Liver (tissue), 9 donors: ENCODE measurements around the gene CTBP1. TPM values are rescaled to one million over a fixed set of nuclear protein-coding genes. Genes with fewer than 3 reads are reported as not detected.

Experiments
- DNase-seq: peaks from one replicate; pipeline ENCODE4 v3.0.0-alpha.2; 2017; ENCODE audit warnings: low spot score
- H3K27ac ChIP-seq, 2 donors: one replicate each; pipeline ENCODE4 v1.7.0; 2013; ENCODE audit warnings: inconsistent platforms in 2 of 2, low read length in 2 of 2, control low read depth in 1 of 2, low read depth in 1 of 2, mild to moderate bottlenecking in 1 of 2
- H3K27me3 ChIP-seq, 4 donors: one replicate each; pipeline versions ENCODE4 v1.6.1 to v1.7.0; 2013; ENCODE audit warnings: low read length in 3 of 4, inconsistent platforms in 1 of 4, mild to moderate bottlenecking in 1 of 4, moderate library complexity in 1 of 4; ENCODE audit not compliant: control insufficient read depth in 4 of 4, insufficient read depth in 4 of 4
- H3K36me3 ChIP-seq, 4 donors: one replicate each; pipeline versions ENCODE4 v1.6.1 to v1.7.0; 2013; ENCODE audit warnings: low read length in 3 of 4, mild to moderate bottlenecking in 3 of 4, low read depth in 1 of 4, moderate library complexity in 1 of 4; ENCODE audit not compliant: control insufficient read depth in 4 of 4, insufficient read depth in 3 of 4
- H3K4me1 ChIP-seq, 4 donors: one replicate each; pipeline versions ENCODE4 v1.6.1 to v1.7.0; 2013; ENCODE audit warnings: low read length in 3 of 4, mild to moderate bottlenecking in 3 of 4, moderate library complexity in 1 of 4; ENCODE audit not compliant: control insufficient read depth in 4 of 4, insufficient read depth in 4 of 4
- H3K4me3 ChIP-seq, 3 donors: one replicate each; pipeline versions ENCODE4 v1.6.1 to v1.7.0; 2013; ENCODE audit warnings: low read length in 3 of 3, control low read depth in 1 of 3, low read depth in 1 of 3, mild to moderate bottlenecking in 1 of 3
- H3K9ac ChIP-seq, 2 donors: one replicate each; pipeline ENCODE4 v1.7.0; 2013; ENCODE audit warnings: low read length in 2 of 2, mild to moderate bottlenecking in 2 of 2, moderate library complexity in 2 of 2, control low read depth in 1 of 2, low read depth in 1 of 2
- H3K9me3 ChIP-seq, 4 donors: one replicate each; pipeline versions ENCODE4 v1.6.1 to v1.7.0; 2013; ENCODE audit warnings: low read length in 3 of 4; ENCODE audit not compliant: control insufficient read depth in 4 of 4
- EGR1 ChIP-seq, 2 donors: IDR thresholded peaks; 2 replicates each; pipeline ENCODE4 v1.6.1; 2016 to 2018; ENCODE audit warnings: antibody characterized with exemption in 2 of 2, low read depth in 2 of 2
- FOXA1 ChIP-seq: IDR thresholded peaks from 2 replicates; pipeline ENCODE4 v1.6.1; 2016; ENCODE audit warnings: antibody characterized with exemption
- FOXA2 ChIP-seq: IDR thresholded peaks from 2 replicates; pipeline ENCODE4 v1.6.1; 2016; ENCODE audit warnings: antibody characterized with exemption
- GABPA ChIP-seq, 2 donors: IDR thresholded peaks in 1 of 2; conservative IDR thresholded peaks in 1 of 2; 2 replicates each; pipeline ENCODE4 v1.6.1; 2016; ENCODE audit warnings: antibody characterized with exemption in 2 of 2, mild to moderate bottlenecking in 1 of 2, moderate library complexity in 1 of 2
- HNF4A ChIP-seq, 2 donors: conservative IDR thresholded peaks; 2 replicates each; pipeline ENCODE4 v1.6.1; 2016; ENCODE audit warnings: antibody characterized with exemption in 2 of 2, mild to moderate bottlenecking in 2 of 2
- JUND ChIP-seq, 2 donors: IDR thresholded peaks; 2 replicates each; pipeline ENCODE4 v1.6.1; 2016; ENCODE audit warnings: antibody characterized with exemption in 2 of 2
- NR2F2 ChIP-seq: IDR thresholded peaks from 2 replicates; pipeline ENCODE4 v1.6.1; 2016; ENCODE audit warnings: antibody characterized with exemption
- RAD21 ChIP-seq, 2 donors: IDR thresholded peaks; 2 replicates each; pipeline ENCODE4 v1.6.1; 2016; ENCODE audit warnings: antibody characterized with exemption in 2 of 2, mild to moderate bottlenecking in 2 of 2
- RXRA ChIP-seq, 2 donors: IDR thresholded peaks; 2 replicates each; pipeline ENCODE4 v1.6.1; 2017 to 2018; ENCODE audit warnings: antibody characterized with exemption in 2 of 2, mild to moderate bottlenecking in 1 of 2
- SP1 ChIP-seq: IDR thresholded peaks from 2 replicates; pipeline ENCODE4 v1.6.1; 2018; ENCODE audit warnings: antibody characterized with exemption, mild to moderate bottlenecking
- TAF1 ChIP-seq: conservative IDR thresholded peaks from 2 replicates; pipeline ENCODE4 v1.6.1; 2016; ENCODE audit warnings: antibody characterized with exemption, mild to moderate bottlenecking
- YY1 ChIP-seq: IDR thresholded peaks from 2 replicates; pipeline ENCODE4 v1.6.1; 2016; ENCODE audit warnings: antibody characterized with exemption, mild to moderate bottlenecking
- WGBS: extraction: QIAGEN DNeasy Blood & Tissue Kit; methylation state at CpG from one replicate; pipeline ENCODE4 v1.1.7; 2013; 5-methylcytosine and 5-hydroxymethylcytosine counted together
- polyA plus RNA-seq, 2 donors: library from polyadenylated mRNA; stranded (reverse) in 1 of 2; unstranded in 1 of 2; fragments of 200-250 nt in 1 of 2; fragments of >200 nt in 1 of 2; fragmentation: Nextera tagmentation in 1 of 2; extraction: Ambion mirVana in 1 of 2; gene quantifications; one replicate each; pipeline versions ENCODE4 v1.2.1 to v1.2.3, GENCODE V29; 2013 to 2015
- total RNA-seq, 2 donors: library from RNA; depleted of rRNA; stranded (reverse); fragments of >200 nt; gene quantifications; one replicate each; pipeline ENCODE4 v1.2.3, GENCODE V29; 2014
- TF ChIP-seq, protein P1 (sequence below): IDR thresholded peaks from 2 replicates; pipeline ENCODE4 v1.6.1; 2016; ENCODE audit warnings: antibody characterized with exemption
- TF ChIP-seq, protein P2 (sequence below): fragments of 150-350 bp; IDR thresholded peaks from 2 replicates; pipeline ENCODE4 v1.5.1; 2017; ENCODE audit warnings: improper control_type of control experiment, low read depth, low read length; ENCODE audit not compliant: missing input control
- TF ChIP-seq, protein P3 (sequence below): IDR thresholded peaks from 2 replicates; pipeline ENCODE4 v1.6.1; 2016; ENCODE audit warnings: antibody characterized with exemption
- TF ChIP-seq, protein P4 (sequence below): IDR thresholded peaks from 2 replicates; pipeline ENCODE4 v1.6.1; 2016; ENCODE audit warnings: antibody characterized with exemption
- TF ChIP-seq, protein P5 (sequence below): IDR thresholded peaks from 2 replicates; pipeline ENCODE4 v1.6.1; 2016; ENCODE audit warnings: antibody characterized with exemption, mild to moderate bottlenecking
- donor health status: healthy.
- donor health status: healthy.
- donor health status: healthy.
- donor health status: healthy.
- donor health status: healthy.

CTBP1 gene
- total and polyA plus RNA-seq, 4 donors = 27.5 to 156 (median 79.5) TPM

DNA sequence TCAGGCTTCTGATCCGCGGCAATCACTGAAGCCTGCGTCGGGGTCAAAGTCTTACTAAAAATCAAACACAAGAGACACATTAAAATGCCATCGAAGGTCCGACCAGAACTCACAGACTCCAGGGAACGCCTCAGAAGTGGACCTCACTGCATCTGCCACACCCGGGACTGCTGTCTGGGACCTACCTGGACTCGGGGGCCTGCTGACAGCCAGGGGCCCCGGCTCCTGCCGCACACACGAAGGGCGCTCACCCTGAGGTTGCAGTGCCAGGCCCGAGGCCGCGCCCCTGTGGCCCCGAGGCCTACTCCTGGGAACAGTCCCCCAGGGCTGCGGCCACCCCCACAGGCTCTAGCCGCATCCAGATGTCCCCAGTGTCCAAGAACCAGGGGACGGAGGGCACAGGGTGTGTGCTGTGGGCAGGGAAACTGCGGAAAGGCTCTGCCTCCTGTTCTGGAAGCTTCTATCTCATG is 7.4 kb downstream of the CTBP1 start:
- no peak overlapping the region for H3K4me3 ChIP-seq
- 45% methylated on average over 21 of the region's 21 CpGs for WGBS
- no peak overlapping the region for H3K9ac ChIP-seq
- H3K4me1 ChIP-seq = peaks cover 36 to 59% (median 55%) of the 10 kb centered on the region in 4 donors
- peaks cover 10 to 35% (median 18%) of the 10 kb centered on the region in 4 donors for H3K36me3 ChIP-seq
- no peaks in the 10 kb centered on the region for H3K9me3 ChIP-seq
- no peak for DNase-seq
- H3K27ac ChIP-seq = peak overlapping the region; percentile 43 to 56
- no peaks in the 10 kb centered on the region for H3K27me3 ChIP-seq
- TF ChIP-seq, protein P1, sequence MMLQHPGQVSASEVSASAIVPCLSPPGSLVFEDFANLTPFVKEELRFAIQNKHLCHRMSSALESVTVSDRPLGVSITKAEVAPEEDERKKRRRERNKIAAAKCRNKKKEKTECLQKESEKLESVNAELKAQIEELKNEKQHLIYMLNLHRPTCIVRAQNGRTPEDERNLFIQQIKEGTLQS = no peak
- TF ChIP-seq HNF4A (conservative IDR thresholded peaks at IDR 0.05) = peak; percentile 48 to 79

DNA sequence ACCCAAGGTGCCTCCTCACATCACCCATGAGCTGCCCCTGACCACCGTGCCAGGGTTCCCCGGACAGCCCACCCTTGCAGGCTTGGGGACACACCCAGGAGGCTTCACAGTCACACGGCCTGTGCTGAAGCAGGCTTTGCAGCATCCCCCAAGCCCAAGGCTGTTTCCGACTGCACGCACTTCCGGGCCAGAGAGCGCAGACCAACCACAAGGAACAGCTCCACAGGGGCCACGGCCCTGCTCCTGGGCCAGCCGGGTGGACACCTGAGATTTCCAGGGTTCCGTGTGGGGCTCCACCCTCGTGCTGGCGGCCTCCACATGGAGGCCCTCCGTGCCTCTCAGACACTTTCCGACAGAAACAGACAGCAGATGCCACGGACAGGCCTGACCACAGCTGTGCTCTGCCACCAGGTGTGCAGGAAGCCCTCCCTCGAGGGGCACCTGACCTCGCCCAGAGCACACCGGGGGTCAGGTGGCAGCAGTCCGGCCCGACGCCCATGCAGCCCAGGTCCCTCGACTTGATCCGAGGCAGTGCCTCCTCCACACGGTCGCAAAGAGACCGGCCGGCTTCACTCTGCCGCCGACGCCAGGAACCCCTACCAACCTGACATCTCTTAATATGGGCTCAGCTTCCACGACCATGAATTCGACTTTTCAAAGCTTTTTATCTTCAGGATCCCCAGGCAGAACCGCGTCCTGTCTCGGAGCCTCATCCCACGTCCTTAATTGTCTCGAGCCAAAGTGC is 8.0 kb downstream of the CTBP1 start:
- H3K4me1 ChIP-seq = peaks cover 33 to 53% (median 48%) of the 10 kb centered on the region in 4 donors
- no peak overlapping the region for H3K4me3 ChIP-seq
- no peak overlapping the region for H3K9ac ChIP-seq
- DNase-seq = no peak
- no peaks in the 10 kb centered on the region for H3K27me3 ChIP-seq
- no peak overlapping the region for H3K27ac ChIP-seq
- TF ChIP-seq RXRA (IDR thresholded peaks at IDR 0.05) (no peak), HNF4A (conservative IDR thresholded peaks at IDR 0.05) (no peak), EGR1 (IDR thresholded peaks at IDR 0.05; ENCODE audit: low read depth in 2 of 2) (no peak), NR2F2 (no peak), TAF1 (no peak), RAD21 (IDR thresholded peaks at IDR 0.05) (no peak), JUND (IDR thresholded peaks at IDR 0.05) (no peak), GABPA (IDR thresholded peaks at IDR 0.05 in 1 of 2, conservative IDR thresholded peaks at IDR 0.05 in 1 of 2) (no peak), YY1 (no peak), FOXA1 (no peak)
- TF ChIP-seq, protein P1 = no peak
- TF ChIP-seq, protein P2, sequence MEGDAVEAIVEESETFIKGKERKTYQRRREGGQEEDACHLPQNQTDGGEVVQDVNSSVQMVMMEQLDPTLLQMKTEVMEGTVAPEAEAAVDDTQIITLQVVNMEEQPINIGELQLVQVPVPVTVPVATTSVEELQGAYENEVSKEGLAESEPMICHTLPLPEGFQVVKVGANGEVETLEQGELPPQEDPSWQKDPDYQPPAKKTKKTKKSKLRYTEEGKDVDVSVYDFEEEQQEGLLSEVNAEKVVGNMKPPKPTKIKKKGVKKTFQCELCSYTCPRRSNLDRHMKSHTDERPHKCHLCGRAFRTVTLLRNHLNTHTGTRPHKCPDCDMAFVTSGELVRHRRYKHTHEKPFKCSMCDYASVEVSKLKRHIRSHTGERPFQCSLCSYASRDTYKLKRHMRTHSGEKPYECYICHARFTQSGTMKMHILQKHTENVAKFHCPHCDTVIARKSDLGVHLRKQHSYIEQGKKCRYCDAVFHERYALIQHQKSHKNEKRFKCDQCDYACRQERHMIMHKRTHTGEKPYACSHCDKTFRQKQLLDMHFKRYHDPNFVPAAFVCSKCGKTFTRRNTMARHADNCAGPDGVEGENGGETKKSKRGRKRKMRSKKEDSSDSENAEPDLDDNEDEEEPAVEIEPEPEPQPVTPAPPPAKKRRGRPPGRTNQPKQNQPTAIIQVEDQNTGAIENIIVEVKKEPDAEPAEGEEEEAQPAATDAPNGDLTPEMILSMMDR = no peak
- peaks cover 10 to 40% (median 21%) of the 10 kb centered on the region in 4 donors for H3K36me3 ChIP-seq
- H3K9me3 ChIP-seq = no peaks in the 10 kb centered on the region
- WGBS = 82% methylated on average over 37 of the region's 37 CpGs

DNA sequence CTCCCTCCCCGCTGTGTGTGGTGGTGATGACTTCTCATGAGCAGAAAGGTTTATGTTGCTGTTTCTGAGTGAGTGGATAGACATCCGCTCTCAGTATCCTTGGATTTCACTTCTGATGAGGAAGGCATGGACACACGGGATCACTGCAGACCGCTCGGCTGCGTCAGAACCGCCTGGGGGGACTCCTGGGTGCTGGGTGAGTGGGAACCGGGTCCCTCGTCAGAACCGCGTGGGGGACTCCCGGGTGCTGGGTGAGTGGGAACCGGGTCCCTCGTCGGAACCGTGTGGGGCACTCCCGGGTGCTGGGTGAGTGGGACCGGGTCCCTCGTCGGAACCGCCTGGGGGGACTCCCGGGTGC is 9.0 kb downstream of the CTBP1 start:
- Histone ChIP-seq H3K36me3 (peaks cover 17 to 50% (median 26%) of the 10 kb centered on the region in 4 donors), H3K9me3 (no peaks in the 10 kb centered on the region), H3K4me3 (no peak overlapping the region), H3K4me1 (peaks cover 26 to 46% (median 43%) of the 10 kb centered on the region in 4 donors), H3K27me3 (no peaks in the 10 kb centered on the region), H3K9ac (no peak overlapping the region), H3K27ac (no peak overlapping the region)
- no peak for DNase-seq
- 95% methylated on average over 22 of the region's 22 CpGs for WGBS
- TF ChIP-seq SP1 (no peak), HNF4A (conservative IDR thresholded peaks at IDR 0.05) (no peak), FOXA1 (no peak), FOXA2 (no peak), GABPA (IDR thresholded peaks at IDR 0.05 in 1 of 2, conservative IDR thresholded peaks at IDR 0.05 in 1 of 2) (no peak), TAF1 (no peak), YY1 (no peak), RXRA (IDR thresholded peaks at IDR 0.05) (no peak)
- TF ChIP-seq, protein P3, sequence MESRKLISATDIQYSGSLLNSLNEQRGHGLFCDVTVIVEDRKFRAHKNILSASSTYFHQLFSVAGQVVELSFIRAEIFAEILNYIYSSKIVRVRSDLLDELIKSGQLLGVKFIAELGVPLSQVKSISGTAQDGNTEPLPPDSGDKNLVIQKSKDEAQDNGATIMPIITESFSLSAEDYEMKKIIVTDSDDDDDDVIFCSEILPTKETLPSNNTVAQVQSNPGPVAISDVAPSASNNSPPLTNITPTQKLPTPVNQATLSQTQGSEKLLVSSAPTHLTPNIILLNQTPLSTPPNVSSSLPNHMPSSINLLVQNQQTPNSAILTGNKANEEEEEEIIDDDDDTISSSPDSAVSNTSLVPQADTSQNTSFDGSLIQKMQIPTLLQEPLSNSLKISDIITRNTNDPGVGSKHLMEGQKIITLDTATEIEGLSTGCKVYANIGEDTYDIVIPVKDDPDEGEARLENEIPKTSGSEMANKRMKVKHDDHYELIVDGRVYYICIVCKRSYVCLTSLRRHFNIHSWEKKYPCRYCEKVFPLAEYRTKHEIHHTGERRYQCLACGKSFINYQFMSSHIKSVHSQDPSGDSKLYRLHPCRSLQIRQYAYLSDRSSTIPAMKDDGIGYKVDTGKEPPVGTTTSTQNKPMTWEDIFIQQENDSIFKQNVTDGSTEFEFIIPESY = no peak
- TF ChIP-seq, protein P4, sequence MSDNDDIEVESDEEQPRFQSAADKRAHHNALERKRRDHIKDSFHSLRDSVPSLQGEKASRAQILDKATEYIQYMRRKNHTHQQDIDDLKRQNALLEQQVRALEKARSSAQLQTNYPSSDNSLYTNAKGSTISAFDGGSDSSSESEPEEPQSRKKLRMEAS = no peak
- TF ChIP-seq, protein P5, sequence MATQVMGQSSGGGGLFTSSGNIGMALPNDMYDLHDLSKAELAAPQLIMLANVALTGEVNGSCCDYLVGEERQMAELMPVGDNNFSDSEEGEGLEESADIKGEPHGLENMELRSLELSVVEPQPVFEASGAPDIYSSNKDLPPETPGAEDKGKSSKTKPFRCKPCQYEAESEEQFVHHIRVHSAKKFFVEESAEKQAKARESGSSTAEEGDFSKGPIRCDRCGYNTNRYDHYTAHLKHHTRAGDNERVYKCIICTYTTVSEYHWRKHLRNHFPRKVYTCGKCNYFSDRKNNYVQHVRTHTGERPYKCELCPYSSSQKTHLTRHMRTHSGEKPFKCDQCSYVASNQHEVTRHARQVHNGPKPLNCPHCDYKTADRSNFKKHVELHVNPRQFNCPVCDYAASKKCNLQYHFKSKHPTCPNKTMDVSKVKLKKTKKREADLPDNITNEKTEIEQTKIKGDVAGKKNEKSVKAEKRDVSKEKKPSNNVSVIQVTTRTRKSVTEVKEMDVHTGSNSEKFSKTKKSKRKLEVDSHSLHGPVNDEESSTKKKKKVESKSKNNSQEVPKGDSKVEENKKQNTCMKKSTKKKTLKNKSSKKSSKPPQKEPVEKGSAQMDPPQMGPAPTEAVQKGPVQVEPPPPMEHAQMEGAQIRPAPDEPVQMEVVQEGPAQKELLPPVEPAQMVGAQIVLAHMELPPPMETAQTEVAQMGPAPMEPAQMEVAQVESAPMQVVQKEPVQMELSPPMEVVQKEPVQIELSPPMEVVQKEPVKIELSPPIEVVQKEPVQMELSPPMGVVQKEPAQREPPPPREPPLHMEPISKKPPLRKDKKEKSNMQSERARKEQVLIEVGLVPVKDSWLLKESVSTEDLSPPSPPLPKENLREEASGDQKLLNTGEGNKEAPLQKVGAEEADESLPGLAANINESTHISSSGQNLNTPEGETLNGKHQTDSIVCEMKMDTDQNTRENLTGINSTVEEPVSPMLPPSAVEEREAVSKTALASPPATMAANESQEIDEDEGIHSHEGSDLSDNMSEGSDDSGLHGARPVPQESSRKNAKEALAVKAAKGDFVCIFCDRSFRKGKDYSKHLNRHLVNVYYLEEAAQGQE = no peak
